GM19035 (cell line): ENCODE data around the gene GRIN2B.

Source experiments
- ATAC-seq: cut with Tn5 transposase; IDR thresholded peaks from one replicate; pipeline ENCODE4 v1.9.1; 2021; ENCODE audit not compliant: unreplicated experiment

The GRIN2B gene

DNA sequence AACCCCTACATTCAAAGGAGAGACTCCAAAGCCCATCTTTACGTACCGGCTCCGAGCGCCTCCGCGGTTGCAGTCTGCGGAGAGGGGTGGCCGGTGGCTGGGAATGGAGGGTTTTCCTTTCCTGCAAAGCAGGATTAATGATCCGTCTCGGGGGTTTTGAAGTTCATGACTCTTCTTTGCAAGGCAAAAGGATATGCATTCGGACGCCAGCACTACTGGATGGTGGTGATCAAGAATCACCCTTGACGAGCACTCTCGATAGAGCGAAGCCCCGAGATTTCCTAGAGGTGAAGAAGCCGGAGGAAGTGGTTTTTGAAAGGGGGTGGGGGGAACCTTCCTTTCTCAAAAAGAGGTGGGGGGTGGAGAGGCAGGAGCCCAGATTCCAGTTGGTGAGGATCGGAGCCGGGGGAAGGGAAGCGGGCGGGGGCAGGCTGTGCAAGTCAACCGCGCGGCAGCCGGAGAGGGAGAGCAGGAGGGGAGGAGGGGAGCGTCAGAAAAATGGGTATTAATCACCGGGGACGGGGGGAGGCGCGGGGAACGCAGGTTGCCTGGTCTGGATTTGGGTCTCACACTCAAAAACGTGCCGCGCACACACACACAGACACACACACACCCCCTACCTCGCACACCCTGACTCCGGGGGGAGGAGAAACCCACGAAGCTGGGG is at the start of gene GRIN2B:
Gene GRIN2B (minus strand): TSS at position 307 of the 667 bp plus-strand sequence. CDS start 115,394 bp downstream, outside the sequence.
- no peak for ATAC-seq

DNA sequence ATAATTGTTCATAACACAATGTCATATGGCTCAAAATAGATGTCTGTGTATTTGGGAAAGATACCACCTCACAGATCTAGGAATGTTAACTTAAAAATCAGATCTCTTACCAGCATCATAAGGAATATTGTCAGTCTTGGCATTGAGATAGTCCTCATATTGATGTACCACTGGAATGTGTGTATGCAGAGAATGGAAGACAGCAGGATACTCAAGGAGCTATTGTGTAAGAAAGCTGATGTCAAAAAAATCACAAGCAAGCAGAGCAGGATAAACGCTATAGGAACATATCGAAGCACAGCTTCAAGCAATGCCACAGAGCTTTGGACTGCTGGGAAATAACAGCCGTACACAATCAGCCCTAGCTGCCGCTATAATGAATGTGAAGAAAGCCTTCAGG is 45.1 kb upstream of the GRIN2B start:
- no peak for ATAC-seq

DNA sequence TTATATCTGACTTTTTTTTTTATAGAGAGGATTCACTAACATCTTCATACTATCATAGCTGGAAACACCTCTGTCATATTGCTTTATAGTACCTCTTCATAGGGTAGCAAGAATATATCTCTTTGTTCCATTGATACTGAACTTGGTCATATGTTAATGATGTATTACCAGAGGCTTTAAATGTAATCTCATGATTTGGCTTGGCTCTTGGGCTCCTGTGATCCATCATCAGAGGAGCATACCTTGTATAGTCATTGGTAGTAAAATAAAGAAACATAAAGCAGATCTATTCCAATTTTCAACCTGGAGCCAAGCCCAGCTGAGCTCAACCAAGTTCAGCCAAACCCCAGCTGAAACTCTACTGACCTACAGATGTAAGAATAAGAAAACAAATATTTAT is 43.2 kb upstream of the GRIN2B start:
- ATAC-seq: no peak

DNA sequence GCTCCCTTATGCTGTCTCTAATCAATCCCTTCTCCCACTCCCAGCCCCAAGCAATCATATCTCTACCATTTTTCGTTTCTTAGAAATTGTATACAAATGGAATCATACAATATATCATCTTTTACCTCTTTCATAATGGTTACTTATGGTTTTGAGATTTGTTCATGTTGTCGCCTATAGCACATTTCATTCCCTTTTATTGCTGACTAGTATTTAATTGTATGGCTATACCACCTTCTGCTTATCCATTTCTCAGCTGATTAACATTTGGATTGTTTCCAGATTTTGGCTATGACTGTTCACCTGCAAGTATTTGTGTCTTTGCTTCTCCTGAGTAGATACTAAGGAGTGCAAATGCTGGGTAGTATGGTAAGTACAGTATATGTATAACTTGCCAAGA is 36.7 kb upstream of the GRIN2B start:
- no peak for ATAC-seq

DNA sequence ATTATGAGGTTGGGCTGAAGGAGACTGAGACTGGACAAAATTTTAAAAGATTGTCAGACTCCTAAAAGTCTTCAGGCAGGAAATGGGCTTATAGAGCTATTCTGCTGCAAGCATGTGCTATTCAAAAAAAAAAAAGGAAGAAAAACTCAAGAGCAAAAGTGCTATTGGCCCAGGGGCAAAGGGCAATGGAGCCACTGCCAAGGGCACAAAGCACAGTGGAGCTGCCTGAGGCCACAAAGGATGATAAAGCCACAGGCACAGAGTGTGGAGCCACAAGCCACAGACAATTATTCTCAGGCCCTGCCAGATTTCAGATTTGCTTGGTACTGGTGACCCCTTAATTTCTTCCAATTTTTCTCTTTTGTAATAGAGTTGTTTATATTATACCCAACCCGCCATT is 29.6 kb upstream of the GRIN2B start:
- no peak for ATAC-seq

DNA sequence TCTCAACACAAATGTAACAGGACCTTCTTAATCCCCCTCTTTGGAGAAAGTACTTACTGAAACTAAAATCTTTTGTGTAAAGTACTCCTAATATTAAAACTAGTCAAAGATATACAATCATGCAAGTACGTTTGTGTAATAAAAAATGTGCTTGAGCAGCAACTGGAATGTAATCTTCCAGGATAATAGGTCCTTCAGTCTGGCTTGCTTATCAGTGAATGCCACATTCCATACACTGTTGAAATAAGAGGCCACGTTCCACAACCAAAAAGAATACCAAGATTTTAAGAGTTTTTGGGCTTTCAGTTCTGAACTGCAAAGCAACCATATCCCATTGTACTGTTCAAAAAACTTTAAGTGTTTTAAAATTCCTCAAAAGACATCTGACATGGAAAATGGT is 26.2 kb upstream of the GRIN2B start:
- no peak for ATAC-seq

DNA sequence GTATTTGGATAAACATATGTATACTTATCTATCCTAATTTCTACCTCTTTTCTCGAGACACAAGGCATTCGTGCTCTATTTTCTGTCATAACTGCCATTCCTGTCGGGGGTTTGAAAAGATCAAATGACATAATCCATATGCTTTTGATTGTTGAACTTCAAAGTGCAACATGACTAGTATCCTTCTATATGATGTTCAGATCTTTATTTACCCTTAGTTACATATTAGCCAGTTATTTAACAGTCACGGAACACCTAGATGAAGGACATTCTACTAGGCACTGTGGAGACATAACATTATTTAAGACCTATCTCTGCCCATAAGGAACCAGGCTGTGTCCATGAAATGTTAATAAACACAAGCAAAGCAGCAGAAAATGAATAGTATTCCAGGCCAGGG is 11.2 kb upstream of the GRIN2B start:
- no peak for ATAC-seq

DNA sequence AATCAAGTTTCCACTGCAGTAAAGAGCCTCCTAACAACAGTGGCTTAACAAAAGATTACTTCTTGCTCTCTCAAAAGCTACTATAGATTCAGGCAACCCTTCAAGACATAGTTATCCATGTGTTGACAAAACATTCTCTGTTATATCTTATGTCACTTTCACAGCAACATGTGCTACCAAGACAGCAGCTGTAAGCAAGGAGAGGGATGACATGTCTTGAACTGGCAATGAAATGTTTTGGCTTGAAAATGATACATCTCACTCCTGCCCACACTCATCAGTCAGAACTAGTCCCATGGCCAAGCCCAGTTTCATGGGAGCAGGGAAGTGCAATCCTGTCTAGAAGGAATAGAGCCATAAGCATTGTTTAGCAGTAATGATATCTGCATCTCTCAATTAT is 10.7 kb upstream of the GRIN2B start:
- no peak for ATAC-seq

DNA sequence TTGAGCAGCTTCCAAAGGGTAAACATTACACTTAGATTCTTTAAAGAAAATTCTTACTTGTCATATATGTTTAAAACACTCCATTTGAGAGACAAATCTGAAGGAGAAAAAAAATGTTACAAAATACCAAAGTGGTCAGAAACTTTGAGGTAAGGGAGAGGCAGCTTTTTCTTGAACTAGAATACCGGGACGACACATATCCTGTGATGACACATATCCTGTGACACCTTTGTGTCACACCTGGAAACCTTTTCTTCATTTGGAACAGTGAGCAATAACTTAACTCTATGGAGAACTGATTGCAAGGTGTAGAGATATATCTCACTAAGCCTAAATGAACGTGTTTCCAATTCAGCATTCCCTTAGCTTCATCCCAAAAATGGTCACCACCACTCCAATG is 4.6 kb upstream of the GRIN2B start:
- no peak for ATAC-seq

DNA sequence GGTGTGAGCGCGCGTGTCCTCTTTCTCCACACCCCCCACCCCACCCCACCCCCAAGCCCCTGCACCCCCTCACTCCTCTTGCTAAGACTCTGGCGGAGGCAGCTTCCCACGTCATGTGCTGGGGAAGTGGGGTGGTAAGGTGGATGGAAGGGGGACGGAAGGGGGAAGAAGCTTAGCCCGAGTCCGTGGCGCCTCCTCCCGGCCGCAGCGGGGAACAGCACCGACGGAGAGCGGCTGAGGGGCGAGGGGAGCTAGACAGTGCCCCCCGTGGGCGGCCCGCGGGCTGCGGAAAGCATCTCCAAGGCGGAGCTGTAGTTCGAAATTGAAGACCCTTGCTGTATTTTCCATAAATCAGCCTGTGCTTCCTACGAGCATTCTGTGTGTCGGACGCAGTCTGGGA is 588 bp upstream of the GRIN2B start:
- ATAC-seq: no peak

DNA sequence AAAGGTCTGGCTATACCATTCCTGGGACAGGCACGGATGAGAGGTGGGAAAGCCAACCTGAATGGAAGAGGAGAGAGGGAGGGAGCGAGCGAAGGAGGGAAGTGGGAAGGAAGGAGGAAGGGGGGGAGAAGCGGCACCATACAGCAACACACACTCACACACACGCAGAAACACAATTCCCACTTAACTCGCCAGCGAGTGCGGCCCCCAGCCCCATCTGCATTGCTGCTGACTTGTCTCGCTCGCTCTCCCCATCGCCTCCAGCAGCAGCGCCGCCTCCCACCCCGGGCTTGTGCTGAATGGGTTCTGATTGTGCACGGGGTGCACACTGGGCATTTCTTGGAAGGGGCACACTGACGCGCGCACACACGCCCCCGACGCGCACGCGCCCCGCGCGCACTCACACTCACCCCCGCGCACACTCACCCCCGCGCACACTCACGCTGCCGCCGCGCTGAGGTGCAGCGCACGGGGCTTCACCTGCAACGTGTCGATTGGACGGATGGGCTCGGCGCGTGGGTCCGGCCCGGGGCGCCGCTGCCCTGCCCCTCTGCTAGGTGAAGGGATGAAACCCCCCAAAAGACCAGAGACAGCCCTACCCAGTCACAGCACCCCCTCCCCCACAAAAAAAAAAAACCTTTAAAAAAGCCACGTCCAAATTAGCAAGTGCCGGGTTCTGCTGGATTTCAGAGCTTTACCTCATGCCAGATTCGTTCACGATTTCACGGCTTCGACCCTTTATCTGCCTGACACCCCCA is 685 bp downstream of the GRIN2B start:
- ATAC-seq: no peak

DNA sequence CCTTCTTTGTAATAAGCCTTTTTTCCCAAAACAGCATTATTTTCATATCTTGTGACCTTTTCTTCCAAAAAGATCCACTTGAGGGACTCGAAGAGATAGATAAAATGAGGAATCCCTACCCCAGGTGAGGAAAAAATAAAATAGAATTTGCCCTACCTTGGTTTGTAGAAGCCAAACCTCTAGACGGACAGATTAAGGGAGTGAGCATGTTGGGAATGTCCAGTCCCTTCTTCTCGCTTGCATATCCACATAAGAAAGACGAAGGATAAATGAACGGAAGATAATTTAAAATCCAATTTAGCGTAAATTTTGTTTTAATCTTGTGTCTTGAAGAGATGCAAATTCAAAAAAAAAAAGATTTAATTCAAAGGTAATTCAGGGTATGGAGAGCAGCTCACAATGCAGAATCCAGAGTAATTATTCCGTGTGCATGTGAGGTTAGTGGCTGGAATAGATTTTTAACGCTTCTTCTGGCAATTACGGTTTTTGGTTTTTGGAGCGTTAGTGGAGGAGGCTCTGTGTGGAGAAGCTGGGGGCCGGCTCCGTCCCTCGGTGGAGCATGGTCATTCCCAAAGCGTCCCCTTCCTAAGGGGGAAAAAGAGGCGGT is 1.5 kb downstream of the GRIN2B start:
- no peak for ATAC-seq

DNA sequence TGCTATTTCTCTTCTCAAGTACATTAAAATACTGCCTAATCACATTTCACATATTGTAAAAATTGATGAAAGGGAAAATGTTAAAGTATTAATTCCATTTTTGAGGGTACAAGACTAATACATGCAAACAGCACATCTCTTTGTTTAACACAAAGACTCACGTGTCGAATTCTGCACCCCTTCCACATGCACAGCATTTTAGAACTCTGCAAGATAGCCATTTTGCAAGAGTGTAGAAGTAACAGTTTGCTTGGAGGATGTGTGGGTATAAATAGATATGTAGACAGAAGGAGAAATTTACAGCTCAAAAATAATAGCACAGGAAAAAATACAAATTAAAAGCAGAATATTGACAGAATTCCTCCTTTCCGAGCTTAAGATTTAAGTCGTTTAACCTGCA is 2.5 kb downstream of the GRIN2B start:
- no peak for ATAC-seq

DNA sequence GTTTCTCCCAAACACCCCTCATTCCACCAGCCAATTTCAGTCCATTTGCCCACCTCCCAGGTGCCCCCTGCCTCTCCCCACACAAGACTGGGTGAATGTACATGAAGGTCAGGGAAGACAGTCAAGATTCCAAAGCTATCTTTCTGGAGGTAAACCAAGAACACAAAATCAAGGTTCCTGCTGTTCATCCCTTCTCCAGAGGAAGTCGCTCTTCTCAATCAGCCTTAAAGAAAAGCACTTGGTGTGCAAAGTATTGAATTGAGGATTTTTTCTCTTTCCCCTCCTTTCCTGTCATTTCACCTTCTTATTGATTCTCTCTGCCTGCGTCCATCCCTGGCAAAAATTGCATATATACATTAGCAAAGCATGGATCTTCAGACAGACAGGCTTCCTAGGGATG is 4.5 kb downstream of the GRIN2B start:
- ATAC-seq: no peak

DNA sequence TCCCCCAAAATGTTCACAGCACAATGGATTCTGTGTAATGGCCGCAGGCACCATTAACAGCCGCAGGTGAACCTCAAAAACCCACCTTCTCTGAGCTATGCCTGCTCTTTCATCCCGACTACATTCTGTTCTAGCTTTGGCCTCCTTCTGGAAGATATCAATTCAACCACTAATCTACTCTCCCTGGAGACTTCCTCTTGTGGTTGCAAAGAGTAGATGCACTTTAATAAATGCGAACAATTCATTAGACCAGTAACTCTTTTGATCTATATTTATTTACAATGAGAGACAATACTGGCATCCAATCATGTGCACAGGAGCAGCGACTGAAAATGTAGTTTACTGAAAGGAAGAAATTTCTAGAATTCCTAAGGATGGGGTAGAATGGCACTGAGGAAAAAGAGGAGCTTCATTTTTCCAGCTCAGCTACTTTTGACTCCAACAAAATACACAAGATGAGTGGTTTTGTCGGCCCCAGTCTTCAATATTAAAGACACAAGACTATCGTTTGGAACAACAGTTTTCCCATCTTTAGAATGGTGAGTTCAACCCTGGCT is 5.3 kb downstream of the GRIN2B start:
- ATAC-seq: no peak

DNA sequence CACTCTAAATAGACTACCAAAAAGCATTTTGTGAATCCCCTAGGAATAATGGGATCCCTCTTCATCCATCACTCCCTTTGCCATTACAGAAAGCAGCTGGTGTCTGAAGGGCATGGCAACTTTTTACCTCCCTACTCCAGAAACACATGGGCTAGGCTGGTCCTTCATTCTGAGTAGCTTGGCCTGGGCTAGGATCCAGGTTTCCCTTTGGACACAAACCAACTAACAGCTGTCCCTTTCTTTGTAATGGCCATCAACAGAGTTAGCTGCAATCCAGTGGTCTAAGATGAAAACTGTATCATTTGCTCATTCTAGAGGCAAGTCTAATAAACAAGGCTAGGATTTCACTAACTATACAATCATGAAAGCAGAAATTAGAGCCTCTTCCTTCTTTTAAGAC is 7.4 kb downstream of the GRIN2B start:
- no peak for ATAC-seq

DNA sequence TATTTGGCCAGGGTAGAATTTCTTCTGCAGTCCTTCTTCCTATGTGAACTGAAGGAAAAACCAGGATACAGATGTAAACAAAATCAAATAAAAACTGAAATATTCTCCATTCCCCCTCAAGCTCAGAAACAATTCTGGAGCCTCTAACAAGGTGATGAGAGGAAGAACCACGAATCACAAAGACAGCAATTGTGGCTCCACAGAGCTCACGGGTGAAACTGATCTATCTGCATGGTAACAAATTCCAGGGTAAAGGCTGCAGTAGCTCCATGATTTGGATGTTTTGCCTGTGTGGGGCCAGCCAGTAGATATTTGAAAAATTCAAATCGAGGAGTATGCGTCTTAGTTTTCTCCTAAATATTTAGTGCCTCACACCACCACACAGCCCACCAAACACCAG is 10.6 kb downstream of the GRIN2B start:
- ATAC-seq: no peak

DNA sequence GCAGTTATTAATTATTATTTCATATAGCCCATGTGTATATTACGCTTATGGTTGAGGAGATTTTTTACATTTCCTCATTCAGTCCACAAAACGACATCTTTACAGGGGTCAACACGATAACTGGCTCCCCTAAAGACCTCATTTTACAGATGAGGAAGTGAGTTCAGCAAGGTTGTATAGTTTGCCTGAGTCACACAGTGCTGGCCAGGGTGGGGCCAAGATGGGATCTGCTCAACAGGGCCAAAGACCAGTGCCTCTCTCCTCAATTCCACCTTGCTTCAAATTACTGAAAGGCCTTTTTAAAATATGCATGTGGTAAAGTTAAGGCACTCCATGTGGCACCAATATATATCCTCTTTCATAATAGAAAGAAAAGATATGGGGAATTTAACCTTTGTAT is 13.1 kb downstream of the GRIN2B start:
- ATAC-seq: no peak

DNA sequence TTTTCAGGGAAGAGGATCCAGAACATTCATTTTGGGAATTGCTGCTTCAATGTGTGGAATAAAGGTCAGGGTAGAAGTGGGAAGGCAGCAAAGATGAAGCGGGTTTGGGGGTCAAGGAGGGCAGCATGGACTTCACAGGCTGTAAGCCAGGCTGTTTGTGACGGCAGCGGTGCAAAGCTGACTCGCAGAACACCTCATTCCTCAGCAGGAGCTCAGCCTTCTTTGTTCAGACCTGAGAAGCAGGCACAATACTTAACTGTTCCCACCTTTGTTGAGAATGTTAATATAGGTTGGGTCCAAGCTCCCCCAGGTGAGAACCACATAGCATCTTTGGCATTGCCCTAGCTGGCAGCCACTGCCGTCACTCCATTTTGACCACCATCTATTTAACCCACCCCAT is 16.7 kb downstream of the GRIN2B start:
- ATAC-seq: no peak

DNA sequence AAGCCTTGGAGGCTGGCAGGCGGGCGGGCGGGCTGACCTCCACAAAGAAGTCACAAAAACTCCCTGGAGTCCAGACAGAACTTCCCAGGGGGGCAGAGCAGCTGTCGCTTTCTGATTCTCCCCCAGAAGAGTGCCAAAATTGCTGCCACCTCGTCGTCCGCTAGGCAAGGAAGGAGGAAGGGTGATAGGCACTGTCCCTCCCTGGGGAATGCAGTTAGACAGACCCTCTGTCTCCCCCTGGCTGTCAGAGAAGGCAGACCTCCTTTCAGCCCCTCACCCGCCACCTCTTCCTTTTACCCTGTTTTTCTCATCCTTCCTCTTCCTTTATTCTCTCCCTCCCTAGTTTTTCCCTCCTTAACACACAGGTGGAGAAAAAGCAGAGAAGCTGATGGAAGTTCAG is 18.7 kb downstream of the GRIN2B start:
- ATAC-seq: no peak

DNA sequence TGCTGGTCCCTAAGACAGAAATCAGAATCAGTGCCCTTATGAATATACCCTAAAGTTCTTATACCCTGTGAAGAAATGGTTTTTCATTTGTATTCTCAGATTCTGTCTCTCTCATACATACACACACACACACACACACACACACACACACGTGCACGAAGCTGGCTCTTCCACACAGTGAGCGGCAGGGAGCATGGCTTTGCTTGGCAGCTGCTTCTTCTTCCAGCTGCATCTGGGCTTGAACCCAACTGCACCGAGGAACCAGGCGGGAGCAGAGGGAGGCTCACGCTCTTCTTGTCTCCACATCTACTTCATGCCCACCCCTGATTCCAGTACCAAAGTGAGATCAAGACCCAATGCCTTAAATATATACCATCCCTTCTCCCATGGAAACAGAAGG is 19.4 kb downstream of the GRIN2B start:
- no peak for ATAC-seq

DNA sequence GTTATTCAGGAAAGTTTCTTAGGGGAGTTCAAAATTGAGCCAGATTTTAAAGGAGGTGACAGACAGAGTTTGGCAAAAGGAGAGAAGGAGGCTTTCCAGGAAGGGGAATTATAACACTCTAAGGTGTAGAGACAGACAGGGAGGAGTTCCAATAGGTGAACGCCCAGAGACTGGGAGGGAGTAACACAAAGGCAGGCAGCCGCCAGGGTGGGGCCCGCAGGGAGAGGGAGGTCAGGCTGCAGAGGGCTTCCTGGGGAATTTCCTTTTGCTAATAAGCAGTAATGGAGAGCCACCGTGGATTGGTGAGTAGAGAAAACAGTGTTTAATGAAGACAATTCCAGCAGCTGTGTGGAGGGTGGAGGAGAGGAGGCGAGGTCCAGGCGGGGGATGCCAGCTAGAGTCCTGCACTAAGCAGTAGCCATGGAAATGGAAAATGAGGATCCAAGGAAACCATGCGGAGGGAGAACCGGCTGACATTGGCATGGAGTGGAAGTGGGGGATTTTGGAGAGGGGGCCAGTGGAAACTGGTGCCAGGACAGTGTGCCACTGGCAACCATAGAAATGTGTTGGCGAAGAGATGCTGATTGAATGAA is 22.2 kb downstream of the GRIN2B start:
- ATAC-seq: no peak
